GM18907 (cell line): ENCODE data around the gene SLC25A1.

Experiments used
- ATAC-seq: cut with Tn5 transposase; IDR thresholded peaks from one replicate; pipeline ENCODE4 v1.9.1; 2021; ENCODE audit warnings: mild to moderate bottlenecking, moderate library complexity; ENCODE audit not compliant: unreplicated experiment

Gene SLC25A1

DNA sequence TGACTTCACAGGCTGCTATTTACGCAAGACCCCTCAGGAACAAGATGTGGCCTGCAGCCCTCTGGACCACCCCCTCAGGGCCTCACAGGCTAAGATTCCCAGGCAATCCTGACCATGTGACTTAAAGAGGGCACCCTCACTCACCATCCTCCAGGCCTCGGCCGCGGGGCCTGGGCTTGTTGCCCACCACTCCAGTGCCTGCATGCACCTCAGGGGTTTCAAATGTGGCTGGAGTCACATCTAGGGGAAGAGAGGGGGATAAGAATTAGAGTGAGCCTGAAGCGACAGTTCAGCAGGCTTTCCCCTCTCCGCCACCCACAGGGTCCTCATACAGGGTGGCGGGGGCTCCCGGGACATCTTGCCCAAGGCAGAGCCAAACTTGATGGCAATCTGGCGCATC, 36.1 kb downstream of the SLC25A1 start:
- no peak for ATAC-seq

DNA sequence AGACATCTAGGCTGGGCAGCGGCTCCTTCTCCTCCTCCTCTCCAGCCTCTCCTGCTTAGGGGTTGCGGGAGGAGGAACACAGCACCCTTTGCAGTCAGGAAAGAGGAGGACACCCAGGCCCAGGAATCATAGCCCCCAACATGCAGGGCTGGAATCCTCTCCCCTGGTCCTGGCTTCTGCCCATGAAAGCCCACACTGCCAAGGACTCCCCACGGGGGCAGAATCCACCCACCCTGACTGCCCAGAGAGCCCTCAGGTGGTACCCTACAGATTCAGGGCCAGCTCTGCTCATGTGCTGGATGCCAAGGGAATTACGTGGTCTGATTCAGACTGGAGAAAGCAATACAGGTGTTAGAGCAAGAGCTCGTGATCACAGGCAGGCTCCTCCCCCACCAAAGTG, 38.6 kb downstream of the SLC25A1 start:
- no peak for ATAC-seq

GRCh38 chr22:19139001-19139356, 39.6 kb downstream of the SLC25A1 start:
- ATAC-seq, result no peak

- no peak for ATAC-seq
These were observed 40.1 kb downstream of the SLC25A1 start for GRCh38 chr22:19138217-19139000.

GRCh38 chr22:19137384-19138216, 40.9 kb downstream of the SLC25A1 start:
- no peak for ATAC-seq

GRCh38 chr22:19136915-19137314, 41.6 kb downstream of the SLC25A1 start:
- no peak for ATAC-seq

DNA sequence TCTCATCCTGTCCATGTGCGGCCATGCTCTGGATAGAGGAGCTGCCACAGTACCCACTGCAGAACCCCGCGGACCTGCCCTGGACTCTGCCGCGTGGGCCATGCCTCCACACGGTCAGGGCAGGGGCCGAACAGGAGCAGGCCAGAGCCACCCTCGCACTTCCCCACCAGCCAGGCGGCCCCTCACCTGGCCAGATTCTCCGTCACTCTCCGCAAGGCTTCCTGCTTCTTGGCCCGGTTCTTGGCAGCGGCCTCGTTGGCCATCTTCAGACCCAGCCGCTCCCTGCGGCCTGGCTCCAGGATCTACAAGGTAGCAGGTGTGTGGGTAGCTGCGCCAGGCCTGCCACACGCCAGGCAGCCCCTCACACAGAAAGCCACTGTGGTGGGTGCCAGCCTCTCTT, 43.7 kb downstream of the SLC25A1 start:
- no peak for ATAC-seq

- no peak for ATAC-seq
These were observed 44.2 kb downstream of the SLC25A1 start for GRCh38 chr22:19134176-19134831.

DNA sequence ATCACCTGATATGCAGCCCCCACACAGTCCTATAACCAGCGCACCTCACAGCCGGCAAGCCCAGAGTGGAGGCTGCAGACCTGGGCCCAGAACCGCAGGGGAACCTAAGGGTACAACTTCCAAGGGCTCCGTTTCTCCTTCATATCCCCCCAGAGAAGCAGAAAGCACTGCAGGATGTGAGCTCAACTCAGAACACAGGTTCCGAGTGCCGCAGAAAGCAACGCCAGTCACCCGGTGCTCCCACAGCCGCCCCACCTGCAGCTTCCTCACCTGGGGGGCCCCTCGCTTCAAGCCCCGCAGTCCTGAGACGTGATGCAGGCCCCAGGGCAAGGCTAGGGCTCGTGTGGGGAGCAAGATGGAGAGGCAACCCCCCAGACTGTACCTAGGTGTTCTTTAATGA, 45.0 kb downstream of the SLC25A1 start:
- ATAC-seq, result no peak

- ATAC-seq, result no peak
These were observed 45.7 kb downstream of the SLC25A1 start for GRCh38 chr22:19132693-19133400.

DNA sequence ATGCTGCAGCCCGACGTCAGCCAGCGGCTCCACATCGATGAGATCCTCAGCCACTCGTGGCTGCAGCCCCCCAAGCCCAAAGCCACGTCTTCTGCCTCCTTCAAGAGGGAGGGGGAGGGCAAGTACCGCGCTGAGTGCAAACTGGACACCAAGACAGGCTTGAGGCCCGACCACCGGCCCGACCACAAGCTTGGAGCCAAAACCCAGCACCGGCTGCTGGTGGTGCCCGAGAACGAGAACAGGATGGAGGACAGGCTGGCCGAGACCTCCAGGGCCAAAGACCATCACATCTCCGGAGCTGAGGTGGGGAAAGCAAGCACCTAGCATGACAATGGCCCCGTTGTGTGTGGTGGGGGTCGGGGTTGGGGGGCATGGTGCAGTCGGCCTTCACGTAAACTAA, 46.4 kb downstream of the SLC25A1 start:
- no peak for ATAC-seq

DNA sequence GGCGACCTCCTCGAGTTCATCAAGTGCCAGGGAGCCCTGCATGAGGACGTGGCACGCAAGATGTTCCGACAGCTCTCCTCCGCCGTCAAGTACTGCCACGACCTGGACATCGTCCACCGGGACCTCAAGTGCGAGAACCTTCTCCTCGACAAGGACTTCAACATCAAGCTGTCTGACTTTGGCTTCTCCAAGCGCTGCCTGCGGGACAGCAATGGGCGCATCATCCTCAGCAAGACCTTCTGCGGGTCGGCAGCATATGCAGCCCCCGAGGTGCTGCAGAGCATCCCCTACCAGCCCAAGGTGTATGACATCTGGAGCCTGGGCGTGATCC, 46.9 kb downstream of the SLC25A1 start:
- ATAC-seq, result no peak

GRCh38 chr22:19130959-19131684, 47.4 kb downstream of the SLC25A1 start, which contains the start of gene TSSK2:
Gene TSSK2, plus strand, starts transcription at chr22:19131308. Its CDS starts 92 bp downstream, at chr22:19131400.
- ATAC-seq, result no peak

DNA sequence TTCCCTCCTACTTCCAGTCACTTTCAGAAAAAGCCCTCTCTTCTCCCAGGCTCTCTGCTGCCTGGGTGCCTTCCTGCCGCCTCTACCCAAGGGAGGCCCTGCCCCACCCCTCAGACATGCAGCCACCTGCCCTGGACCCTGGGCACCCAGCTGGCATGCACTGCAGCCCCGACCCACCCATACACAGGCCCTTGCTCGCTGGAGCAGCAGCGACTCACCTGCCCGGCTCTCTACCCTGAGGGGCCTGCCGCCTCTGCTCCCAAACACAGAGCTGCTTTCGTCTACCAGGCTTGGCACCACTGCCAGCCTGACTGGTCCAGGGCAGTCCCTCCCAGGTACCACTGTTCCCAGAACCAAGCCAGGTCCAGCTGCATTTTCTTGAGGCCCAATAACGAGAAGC, 48.7 kb downstream of the SLC25A1 start:
- no peak for ATAC-seq

GRCh38 chr22:19128946-19129727, 49.4 kb downstream of the SLC25A1 start:
- ATAC-seq, result no peak

- ATAC-seq, result no peak
These were observed 50.5 kb downstream of the SLC25A1 start for GRCh38 chr22:19128009-19128401.

DNA sequence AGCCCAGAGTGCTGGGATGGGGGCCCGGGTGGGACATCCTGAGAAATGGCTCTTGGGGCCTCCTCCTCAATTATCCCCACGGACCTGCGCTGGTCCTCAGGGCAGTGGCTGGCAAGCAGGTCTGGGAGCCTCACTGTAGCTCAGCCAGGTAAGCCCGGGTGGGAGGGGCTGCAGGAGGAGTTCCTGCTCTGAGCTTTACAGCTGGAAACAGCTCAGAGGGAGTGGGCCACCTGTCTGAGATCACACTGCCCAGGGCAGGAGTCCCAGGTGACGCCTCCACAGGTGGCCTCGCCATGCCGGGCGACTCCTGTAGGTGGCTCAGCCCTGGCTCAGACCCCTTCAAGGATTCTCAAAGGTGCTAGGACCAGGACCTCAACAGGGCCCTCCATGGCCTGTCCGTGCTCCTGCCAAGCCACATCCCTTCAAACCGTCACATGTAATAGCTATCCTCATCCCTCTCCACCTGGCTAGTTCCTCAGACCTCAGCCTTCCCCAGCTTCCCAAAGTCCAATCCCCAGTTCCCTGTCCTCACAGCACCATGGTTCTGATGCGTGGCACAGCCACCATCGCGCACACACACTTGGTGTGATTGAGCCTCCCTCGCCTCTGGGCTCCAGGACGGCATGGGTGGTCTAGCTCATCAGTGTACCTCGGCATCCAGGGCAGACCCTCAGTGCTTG, 51.1 kb downstream of the SLC25A1 start:
- ATAC-seq, result no peak

DNA sequence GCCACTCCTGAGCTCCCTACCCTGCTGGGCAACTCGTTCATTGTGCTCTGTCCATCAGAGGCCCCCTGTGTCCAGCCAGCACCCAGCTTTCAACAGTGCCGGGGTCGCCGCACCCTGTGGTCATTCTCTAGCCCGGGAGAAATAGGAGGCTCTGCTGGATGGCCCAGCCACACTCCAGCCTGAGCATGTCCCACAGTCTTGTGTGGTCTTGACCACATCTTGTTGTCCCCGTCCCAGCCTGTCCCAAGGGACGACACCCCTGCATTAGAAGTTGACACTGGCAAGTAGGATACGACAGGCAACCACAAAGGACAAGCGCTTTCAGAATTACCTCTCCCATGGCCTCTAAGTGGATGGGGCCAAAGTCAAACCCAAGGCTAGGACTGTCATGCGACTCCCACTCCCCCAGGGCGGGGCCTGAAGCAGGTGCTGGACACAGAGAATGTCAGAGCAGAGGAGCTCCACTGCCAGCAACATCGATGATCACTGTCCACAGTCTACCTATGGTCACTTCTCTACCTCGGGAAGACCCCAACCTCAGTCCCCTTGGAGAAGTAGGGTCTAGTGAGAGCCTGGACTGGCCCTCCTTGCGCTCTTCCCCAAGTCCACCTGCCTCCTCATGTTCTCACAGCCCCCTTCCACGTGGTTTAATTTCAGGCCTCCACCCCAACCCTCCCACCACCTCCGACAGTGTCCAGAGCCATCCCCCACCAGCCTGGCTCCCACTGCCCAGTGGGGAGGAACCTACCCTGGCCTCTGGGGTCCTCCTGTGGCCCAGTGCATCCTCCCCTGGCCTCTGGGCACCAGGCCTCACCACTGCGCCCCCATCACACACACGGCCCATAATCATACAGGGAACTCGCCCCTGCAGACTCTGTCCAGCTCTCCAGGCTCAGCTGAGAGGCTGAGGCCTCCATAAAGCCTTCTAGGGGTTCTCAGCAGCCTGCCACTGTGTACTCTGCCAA, 51.9 kb downstream of the SLC25A1 start:
- no peak for ATAC-seq
